Peyer's patch (tissue), 4 donors: ENCODE measurements around the gene DDAH1.

ENCODE experiments used
- POLR2A ChIP-seq, 2 donors: fragments of 450-650 bp; IDR thresholded peaks; one replicate each; pipeline ENCODE4 v1.5.1; 2017; ENCODE audit warnings: antibody characterized with exemption in 2 of 2, mild to moderate bottlenecking in 2 of 2, moderate library complexity in 2 of 2
- TF ChIP-seq, protein P1 (sequence below), 6 experiments: fragments of 450-650 bp in 4 of 6; fragments of 200-600 bp in 2 of 6; sonication (generic) in 1 of 6; IDR thresholded peaks; one replicate each; pipeline ENCODE4 v1.5.1; 2017 to 2019; ENCODE audit warnings: antibody characterized with exemption in 6 of 6, mild to moderate bottlenecking in 3 of 6, moderate library complexity in 1 of 6

DNA sequence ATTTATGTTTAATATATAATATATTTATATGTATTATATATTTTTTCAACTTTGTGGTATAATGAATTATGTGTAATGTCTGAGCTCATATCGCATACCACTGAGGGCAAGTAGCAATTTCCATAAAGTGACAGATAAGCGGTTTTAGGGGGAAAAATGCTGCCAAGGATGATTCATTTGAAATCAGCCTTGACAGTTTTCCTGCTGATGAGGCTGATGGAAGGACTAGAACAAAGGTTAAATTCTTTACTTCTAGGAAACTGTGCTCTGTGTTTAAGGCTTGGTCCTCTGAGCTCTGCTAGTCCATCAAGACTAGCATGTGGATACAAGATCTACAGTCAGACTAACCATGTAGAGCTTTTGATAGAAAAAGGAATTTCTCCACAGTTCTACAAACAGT, 19.3 kb upstream of the DDAH1 start:
- TF ChIP-seq, protein P1, sequence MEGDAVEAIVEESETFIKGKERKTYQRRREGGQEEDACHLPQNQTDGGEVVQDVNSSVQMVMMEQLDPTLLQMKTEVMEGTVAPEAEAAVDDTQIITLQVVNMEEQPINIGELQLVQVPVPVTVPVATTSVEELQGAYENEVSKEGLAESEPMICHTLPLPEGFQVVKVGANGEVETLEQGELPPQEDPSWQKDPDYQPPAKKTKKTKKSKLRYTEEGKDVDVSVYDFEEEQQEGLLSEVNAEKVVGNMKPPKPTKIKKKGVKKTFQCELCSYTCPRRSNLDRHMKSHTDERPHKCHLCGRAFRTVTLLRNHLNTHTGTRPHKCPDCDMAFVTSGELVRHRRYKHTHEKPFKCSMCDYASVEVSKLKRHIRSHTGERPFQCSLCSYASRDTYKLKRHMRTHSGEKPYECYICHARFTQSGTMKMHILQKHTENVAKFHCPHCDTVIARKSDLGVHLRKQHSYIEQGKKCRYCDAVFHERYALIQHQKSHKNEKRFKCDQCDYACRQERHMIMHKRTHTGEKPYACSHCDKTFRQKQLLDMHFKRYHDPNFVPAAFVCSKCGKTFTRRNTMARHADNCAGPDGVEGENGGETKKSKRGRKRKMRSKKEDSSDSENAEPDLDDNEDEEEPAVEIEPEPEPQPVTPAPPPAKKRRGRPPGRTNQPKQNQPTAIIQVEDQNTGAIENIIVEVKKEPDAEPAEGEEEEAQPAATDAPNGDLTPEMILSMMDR (IDR thresholded peaks at IDR 0.05), result no peak
- TF ChIP-seq POLR2A (IDR thresholded peaks at IDR 0.05), result no peak
